HFF-Myc (cell line): ENCODE data around the gene ZSCAN5A.

Source experiments
- DNase-seq: peaks from one replicate; pipeline ENCODE4 v3.0.0-alpha.2; 2011; ENCODE audit warnings: low read depth; ENCODE audit errors: extremely low read depth
- H3K4me3 ChIP-seq: replicated peaks from 2 replicates; pipeline ENCODE4 v1.5.1; 2011; ENCODE audit warnings: low read depth, mild to moderate bottlenecking, control low read depth, low read length
- TF ChIP-seq, protein P1 (sequence below): IDR thresholded peaks from 2 replicates; pipeline ENCODE4 v1.5.1; 2012; ENCODE audit warnings: mild to moderate bottlenecking, low read depth, low read length, control low read depth; ENCODE audit errors: missing control alignments

The ZSCAN5A gene

DNA sequence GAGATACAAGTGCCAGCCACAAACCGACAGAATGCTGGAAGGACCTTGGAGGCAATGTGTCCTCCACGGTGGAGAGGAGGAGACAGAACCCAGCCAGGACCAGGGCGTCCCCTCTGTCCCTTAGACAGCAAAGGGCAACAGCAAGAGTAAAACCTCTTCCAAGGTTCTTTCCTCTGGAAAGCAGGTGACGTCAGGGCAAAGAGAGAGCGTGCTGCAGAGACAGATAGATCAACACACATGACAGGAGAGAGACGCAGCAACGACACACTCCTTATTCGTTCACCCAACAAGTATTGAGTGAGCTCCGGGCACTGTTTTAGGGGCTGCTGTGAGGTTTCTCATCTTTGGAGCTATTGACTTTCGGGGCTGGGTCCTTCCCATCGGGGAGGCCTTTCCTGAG is 140.1 kb downstream of the ZSCAN5A start:
- DNase-seq: no peak
- TF ChIP-seq, protein P1, sequence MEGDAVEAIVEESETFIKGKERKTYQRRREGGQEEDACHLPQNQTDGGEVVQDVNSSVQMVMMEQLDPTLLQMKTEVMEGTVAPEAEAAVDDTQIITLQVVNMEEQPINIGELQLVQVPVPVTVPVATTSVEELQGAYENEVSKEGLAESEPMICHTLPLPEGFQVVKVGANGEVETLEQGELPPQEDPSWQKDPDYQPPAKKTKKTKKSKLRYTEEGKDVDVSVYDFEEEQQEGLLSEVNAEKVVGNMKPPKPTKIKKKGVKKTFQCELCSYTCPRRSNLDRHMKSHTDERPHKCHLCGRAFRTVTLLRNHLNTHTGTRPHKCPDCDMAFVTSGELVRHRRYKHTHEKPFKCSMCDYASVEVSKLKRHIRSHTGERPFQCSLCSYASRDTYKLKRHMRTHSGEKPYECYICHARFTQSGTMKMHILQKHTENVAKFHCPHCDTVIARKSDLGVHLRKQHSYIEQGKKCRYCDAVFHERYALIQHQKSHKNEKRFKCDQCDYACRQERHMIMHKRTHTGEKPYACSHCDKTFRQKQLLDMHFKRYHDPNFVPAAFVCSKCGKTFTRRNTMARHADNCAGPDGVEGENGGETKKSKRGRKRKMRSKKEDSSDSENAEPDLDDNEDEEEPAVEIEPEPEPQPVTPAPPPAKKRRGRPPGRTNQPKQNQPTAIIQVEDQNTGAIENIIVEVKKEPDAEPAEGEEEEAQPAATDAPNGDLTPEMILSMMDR: no peak
- no peak overlapping the region for H3K4me3 ChIP-seq

DNA sequence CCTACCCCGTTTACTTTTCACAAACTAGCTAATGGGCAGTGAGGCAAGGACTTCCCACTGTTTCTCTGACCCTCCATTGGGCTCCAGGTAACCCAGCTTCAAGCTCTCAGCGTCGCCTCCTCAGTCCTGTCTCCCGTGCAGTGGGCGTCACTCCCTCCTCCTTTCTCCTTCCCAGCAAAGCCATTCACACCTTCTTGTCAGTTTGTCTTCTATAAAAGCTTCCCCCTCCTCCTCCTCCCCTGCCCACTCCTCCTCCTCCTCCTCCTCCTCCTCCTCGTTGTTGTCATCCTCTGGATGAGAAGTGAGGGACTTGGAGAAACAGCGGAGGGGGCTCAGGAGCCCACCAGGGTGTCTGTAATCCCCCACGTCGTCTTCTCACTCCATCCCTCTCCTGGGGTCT is 140.6 kb downstream of the ZSCAN5A start:
- H3K4me3 ChIP-seq: no peak overlapping the region
- TF ChIP-seq, protein P1: no peak
- no peak for DNase-seq
